CD4-positive, alpha-beta T cell treated with Interleukin-15 for 1 hour (primary cell): Measurements from ENCODE around the gene HIF1AN.
"Not testable (repeated sequence)": the region's sequence is repeated elsewhere in the genome, so short reads cannot be mapped to it uniquely, and the experiment has no call there.

Experiments used
- DNase-seq: peaks from one replicate; pipeline ENCODE4 v3.0.0-alpha.2; 2020

Gene HIF1AN

GRCh38 chr10:100567826-100568225, 32.1 kb downstream of the HIF1AN start:
- no peak for DNase-seq

GRCh38 chr10:100568912-100569311, 33.2 kb downstream of the HIF1AN start:
- no peak for DNase-seq

- no peak for DNase-seq
Observed at GRCh38 chr10:100569687-100570481, 34.1 kb downstream of the HIF1AN start.

- DNase-seq = no peak
Observed at GRCh38 chr10:100570506-100570905, 34.8 kb downstream of the HIF1AN start.

- DNase-seq = no peak
Observed at GRCh38 chr10:100571084-100571856, 35.5 kb downstream of the HIF1AN start.

- DNase-seq = not testable (repeated sequence)
Observed at GRCh38 chr10:100575146-100575545, 39.4 kb downstream of the HIF1AN start.

GRCh38 chr10:100575585-100576281, 40.0 kb downstream of the HIF1AN start:
- DNase-seq = no peak

- DNase-seq = no peak
Observed at GRCh38 chr10:100576282-100576635, 40.5 kb downstream of the HIF1AN start.

GRCh38 chr10:100579261-100580090, 43.7 kb downstream of the HIF1AN start:
- DNase-seq = no peak

GRCh38 chr10:100586959-100587358, 51.2 kb downstream of the HIF1AN start:
- DNase-seq = no peak

- DNase-seq = no peak
Observed at GRCh38 chr10:100598166-100598565, 62.4 kb downstream of the HIF1AN start.

- no peak for DNase-seq
Observed at GRCh38 chr10:100600218-100600617, 64.5 kb downstream of the HIF1AN start.

GRCh38 chr10:100607439-100607838, 71.7 kb downstream of the HIF1AN start:
- DNase-seq = no peak
